HL-60 (cell line): Measurements from ENCODE around the gene SAA2.

ENCODE experiments used
- POLR2AphosphoS5 ChIP-seq: IDR thresholded peaks from 2 replicates; pipeline ENCODE4 v1.6.1; 2012; ENCODE audit warnings: low read depth
- SPI1 ChIP-seq: IDR thresholded peaks from 2 replicates; pipeline ENCODE4 v1.6.1; 2012; ENCODE audit warnings: low read depth, mild to moderate bottlenecking, borderline replicate concordance
- TF ChIP-seq, protein P1 (sequence below): IDR thresholded peaks from one replicate; pipeline ENCODE4 v1.5.1; 2011; ENCODE audit warnings: low read length, control low read depth, inconsistent platforms; ENCODE audit not compliant: insufficient read depth

DNA sequence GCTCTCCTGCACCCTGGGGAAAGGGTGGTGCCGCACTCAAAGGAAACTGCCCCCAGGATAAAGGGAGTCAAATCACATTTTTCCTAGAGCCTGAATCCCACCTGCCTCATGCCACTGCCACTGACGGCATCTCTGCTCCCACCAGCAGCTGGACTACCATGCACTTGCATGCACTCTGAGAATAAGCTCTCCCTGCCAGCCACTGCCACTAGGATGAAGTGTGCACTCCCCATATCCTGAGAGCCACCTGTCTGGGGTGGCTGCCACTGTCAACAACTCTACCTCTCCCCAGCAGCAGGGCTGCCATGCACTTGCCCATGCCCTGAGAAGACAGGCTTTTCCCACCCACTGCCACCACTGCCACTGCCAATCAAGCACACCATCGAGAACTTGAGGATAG is 44.2 kb downstream of the SAA2 start:
- TF ChIP-seq, protein P1, sequence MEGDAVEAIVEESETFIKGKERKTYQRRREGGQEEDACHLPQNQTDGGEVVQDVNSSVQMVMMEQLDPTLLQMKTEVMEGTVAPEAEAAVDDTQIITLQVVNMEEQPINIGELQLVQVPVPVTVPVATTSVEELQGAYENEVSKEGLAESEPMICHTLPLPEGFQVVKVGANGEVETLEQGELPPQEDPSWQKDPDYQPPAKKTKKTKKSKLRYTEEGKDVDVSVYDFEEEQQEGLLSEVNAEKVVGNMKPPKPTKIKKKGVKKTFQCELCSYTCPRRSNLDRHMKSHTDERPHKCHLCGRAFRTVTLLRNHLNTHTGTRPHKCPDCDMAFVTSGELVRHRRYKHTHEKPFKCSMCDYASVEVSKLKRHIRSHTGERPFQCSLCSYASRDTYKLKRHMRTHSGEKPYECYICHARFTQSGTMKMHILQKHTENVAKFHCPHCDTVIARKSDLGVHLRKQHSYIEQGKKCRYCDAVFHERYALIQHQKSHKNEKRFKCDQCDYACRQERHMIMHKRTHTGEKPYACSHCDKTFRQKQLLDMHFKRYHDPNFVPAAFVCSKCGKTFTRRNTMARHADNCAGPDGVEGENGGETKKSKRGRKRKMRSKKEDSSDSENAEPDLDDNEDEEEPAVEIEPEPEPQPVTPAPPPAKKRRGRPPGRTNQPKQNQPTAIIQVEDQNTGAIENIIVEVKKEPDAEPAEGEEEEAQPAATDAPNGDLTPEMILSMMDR: no peak
- TF ChIP-seq SPI1 (no peak), POLR2AphosphoS5 (no peak)
